PC-9 (cell line): ENCODE data around the gene MYH7.

Experiments used
- CTCF ChIP-seq: fragments of 200-600 bp; sonication (generic); conservative IDR thresholded peaks from 2 replicates; pipeline ENCODE4 v1.6.1; 2017; ENCODE audit warnings: mixed run types, antibody characterized with exemption, mild to moderate bottlenecking, moderate library complexity
- EZH2 ChIP-seq: fragments of 200-600 bp; sonication (generic); IDR thresholded peaks from 2 replicates; pipeline ENCODE4 v1.8.0; 2017; ENCODE audit warnings: antibody characterized with exemption, low read depth

- TF ChIP-seq CTCF (no peak), EZH2 (no peak)
Measured at GRCh38 chr14:23396781-23397407, 38.6 kb downstream of the MYH7 start.
